Small intestine (tissue), 7 donors: ENCODE results near the gene PECR. TPM values are rescaled to one million over a fixed set of nuclear protein-coding genes. Genes with fewer than 3 reads are reported as not detected.
"Not testable (repeated sequence)": the region's sequence is repeated elsewhere in the genome, so short reads cannot be mapped to it uniquely, and the experiment has no call there.

ENCODE experiments used
- DNase-seq, 2 donors: peaks; one replicate each; pipeline versions ENCODE4 v3.0.0 to v3.0.0-alpha.2; 2013
- FAIRE-seq: peaks from 2 replicates; lab custom pipeline; 2012; peaks lifted over from hg19 to GRCh38; lab: Jason Lieb, UNC
- H3K27ac ChIP-seq, 3 donors: one replicate each; pipeline ENCODE4 v1.5.1; 2013; ENCODE audit warnings: low read length in 2 of 3, mild to moderate bottlenecking in 2 of 3, control low read depth in 1 of 3, inconsistent platforms in 1 of 3, low read depth in 1 of 3, moderate library complexity in 1 of 3
- H3K27me3 ChIP-seq, 3 donors: one replicate each; pipeline ENCODE4 v1.6.1; 2013; ENCODE audit warnings: low read length in 3 of 3, inconsistent platforms in 1 of 3; ENCODE audit not compliant: control insufficient read depth in 3 of 3, insufficient read depth in 3 of 3
- H3K36me3 ChIP-seq, 3 donors: one replicate each; pipeline ENCODE4 v1.6.1; 2013; ENCODE audit warnings: low read length in 3 of 3, inconsistent platforms in 1 of 3, low read depth in 1 of 3, mild to moderate bottlenecking in 1 of 3, moderate library complexity in 1 of 3; ENCODE audit not compliant: control insufficient read depth in 3 of 3, insufficient read depth in 2 of 3
- H3K4me1 ChIP-seq, 3 donors: one replicate each; pipeline ENCODE4 v1.6.1; 2013; ENCODE audit warnings: low read length in 2 of 3, inconsistent platforms in 1 of 3, low read depth in 1 of 3, mild to moderate bottlenecking in 1 of 3, moderate library complexity in 1 of 3; ENCODE audit not compliant: control insufficient read depth in 3 of 3, insufficient read depth in 2 of 3
- H3K4me3 ChIP-seq, 3 donors: one replicate each; pipeline ENCODE4 v1.5.1; 2013; ENCODE audit warnings: low read length in 3 of 3, control low read depth in 1 of 3, inconsistent platforms in 1 of 3, low read depth in 1 of 3, mild to moderate bottlenecking in 1 of 3, moderate library complexity in 1 of 3
- H3K9me3 ChIP-seq, 2 donors: one replicate each; pipeline ENCODE4 v1.6.1; 2013; ENCODE audit warnings: low read depth in 1 of 2, low read length in 1 of 2; ENCODE audit not compliant: control insufficient read depth in 2 of 2, insufficient read depth in 1 of 2
- WGBS, 3 donors: extraction: QIAGEN DNeasy Blood & Tissue Kit; methylation state at CpG; one replicate each; pipeline ENCODE4 v1.1.7; 2013; 5-methylcytosine and 5-hydroxymethylcytosine counted together
- polyA plus RNA-seq, 4 donors: library from polyadenylated mRNA; stranded (reverse) in 3 of 4; unstranded in 1 of 4; fragments of 200-250 nt in 3 of 4; fragments of 120-200 nt in 1 of 4; gene quantifications; one replicate each; pipeline versions ENCODE4 v1.2.1 to v1.2.3, GENCODE V29; 2013
- donor health status: healthy with polysubstance abuse.
- donor health status: control.
- donor health status: control.
- donor health status: Bipolar disorder and iron deficiency.
- donor health status: healthy.

Gene PECR
- polyA plus RNA-seq, 4 donors = 22.3 to 68.8 (median 41.1) TPM

DNA sequence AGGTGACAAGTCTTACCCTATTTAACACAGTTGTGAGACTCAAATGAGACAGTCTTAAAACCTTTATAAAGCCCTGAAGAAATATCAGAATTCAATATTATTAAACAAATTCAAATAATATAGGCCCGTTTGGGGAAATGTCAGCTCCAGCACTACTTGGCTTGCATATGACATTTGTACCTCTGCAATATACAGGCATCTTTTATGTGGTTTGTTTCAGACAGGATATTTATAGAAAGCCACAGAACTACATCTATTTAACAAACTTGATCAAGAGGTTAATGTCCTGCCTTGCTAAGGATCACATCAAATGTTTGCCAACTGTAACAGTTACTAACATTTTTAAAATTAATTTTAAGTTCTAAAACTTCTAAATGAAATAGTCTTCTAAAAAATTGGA is 65.0 kb downstream of the PECR start:
- Histone ChIP-seq H3K9me3 (no peaks in the 10 kb centered on the region), H3K4me3 (no peak overlapping the region), H3K27me3 (no peaks in the 10 kb centered on the region), H3K4me1 (no peaks in the 10 kb centered on the region), H3K36me3 (peaks cover 0 to 2% (median 0%) of the 10 kb centered on the region in 3 donors), H3K27ac (no peak overlapping the region)
- WGBS, 3 donors = 53 to 68% (median 60%) methylated on average over 1 of the region's 1 CpG
- FAIRE-seq = no peak
- no peak for DNase-seq

DNA sequence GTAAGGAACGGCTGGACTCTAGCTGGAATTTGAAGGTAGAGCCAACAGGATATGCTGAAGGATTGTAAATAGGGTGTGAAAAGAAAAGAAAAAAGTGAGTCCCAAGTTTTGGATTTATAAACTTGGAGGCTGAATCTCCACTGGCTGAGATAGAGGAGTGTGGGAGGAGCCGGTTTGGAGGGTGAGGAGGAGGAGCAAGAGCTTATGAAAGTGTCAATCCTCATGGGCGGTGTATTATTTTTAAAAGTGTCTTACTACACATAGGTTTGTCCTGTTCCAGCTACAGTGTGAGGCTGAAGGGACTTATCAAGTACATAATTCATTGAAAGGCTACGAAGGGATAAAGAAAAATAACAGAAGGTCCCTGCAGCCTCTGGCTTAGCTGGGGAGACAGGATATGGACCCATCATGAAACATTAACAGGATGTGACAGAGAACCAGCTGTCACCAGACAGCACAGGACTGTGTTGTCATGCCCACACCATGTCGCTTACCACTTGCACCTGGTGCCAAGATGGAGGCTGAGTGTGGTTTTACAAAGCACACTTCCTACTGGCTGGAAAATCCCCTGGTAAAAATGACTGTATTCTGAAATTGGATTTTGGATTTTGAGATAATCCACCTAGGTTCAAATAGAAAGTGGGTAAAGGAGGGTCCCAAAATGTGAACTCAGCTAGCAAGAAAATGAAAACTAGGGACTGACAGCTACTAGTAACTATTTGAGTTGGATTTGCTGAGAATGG is 65.7 kb downstream of the PECR start:
- H3K27me3 ChIP-seq = no peaks in the 10 kb centered on the region
- FAIRE-seq (no peak), DNase-seq (peak; percentile 12 to 25)
- no peaks in the 10 kb centered on the region for H3K9me3 ChIP-seq
- H3K36me3 ChIP-seq = peaks cover 0 to 2% (median 0%) of the 10 kb centered on the region in 3 donors
- no peaks in the 10 kb centered on the region for H3K4me1 ChIP-seq
- H3K27ac ChIP-seq = peak overlapping the region in 2 of 3 donors; percentile 12 to 45
- 64 to 86% (median 75%) methylated on average over 5 of the region's 5 CpGs for WGBS, 3 donors
- no peak overlapping the region for H3K4me3 ChIP-seq

DNA sequence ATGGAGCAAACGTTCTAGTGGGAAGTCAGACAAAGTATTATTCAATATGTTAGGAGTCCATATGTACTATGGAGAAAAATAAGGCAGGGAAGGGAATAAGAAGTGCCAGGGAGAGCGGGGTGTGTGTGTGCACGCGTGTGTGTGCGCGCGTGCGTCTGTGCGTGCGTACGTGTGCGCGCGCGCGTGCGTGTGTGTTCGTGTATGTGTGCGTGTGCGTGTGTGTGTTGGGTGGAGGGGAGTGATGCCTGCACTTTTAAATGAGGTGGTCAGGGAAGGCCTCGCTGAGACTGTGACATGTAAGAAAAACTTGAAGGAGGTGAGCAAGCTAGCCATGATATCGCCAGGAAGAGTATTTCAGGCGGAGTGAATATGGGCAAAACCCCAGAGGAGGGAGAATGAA is 66.6 kb downstream of the PECR start:
- no peak overlapping the region for H3K27ac ChIP-seq
- 93 to 95% (median 93%) methylated on average over 23 of the region's 23 CpGs for WGBS, 3 donors

GRCh38 chr2:216014006-216014405 is 67.6 kb downstream of the PECR start:
- DNase-seq (no peak), FAIRE-seq (no peak)
- Histone ChIP-seq H3K9me3 (no peaks in the 10 kb centered on the region), H3K27me3 (no peaks in the 10 kb centered on the region), H3K36me3 (peaks cover 0 to 2% (median 0%) of the 10 kb centered on the region in 3 donors), H3K4me1 (no peaks in the 10 kb centered on the region), H3K4me3 (no peak overlapping the region), H3K27ac (no peak overlapping the region)
- WGBS, 3 donors = 88 to 95% (median 91%) methylated on average over 8 of the region's 8 CpGs

More for the DNA sequence above, 66.6 kb downstream of the PECR start:
- FAIRE-seq = no peak
- no peaks in the 10 kb centered on the region for H3K9me3 ChIP-seq
- no peak overlapping the region for H3K4me3 ChIP-seq
- no peaks in the 10 kb centered on the region for H3K4me1 ChIP-seq
- no peak for DNase-seq
- H3K27me3 ChIP-seq = no peaks in the 10 kb centered on the region
- peaks cover 0 to 2% (median 0%) of the 10 kb centered on the region in 3 donors for H3K36me3 ChIP-seq

DNA sequence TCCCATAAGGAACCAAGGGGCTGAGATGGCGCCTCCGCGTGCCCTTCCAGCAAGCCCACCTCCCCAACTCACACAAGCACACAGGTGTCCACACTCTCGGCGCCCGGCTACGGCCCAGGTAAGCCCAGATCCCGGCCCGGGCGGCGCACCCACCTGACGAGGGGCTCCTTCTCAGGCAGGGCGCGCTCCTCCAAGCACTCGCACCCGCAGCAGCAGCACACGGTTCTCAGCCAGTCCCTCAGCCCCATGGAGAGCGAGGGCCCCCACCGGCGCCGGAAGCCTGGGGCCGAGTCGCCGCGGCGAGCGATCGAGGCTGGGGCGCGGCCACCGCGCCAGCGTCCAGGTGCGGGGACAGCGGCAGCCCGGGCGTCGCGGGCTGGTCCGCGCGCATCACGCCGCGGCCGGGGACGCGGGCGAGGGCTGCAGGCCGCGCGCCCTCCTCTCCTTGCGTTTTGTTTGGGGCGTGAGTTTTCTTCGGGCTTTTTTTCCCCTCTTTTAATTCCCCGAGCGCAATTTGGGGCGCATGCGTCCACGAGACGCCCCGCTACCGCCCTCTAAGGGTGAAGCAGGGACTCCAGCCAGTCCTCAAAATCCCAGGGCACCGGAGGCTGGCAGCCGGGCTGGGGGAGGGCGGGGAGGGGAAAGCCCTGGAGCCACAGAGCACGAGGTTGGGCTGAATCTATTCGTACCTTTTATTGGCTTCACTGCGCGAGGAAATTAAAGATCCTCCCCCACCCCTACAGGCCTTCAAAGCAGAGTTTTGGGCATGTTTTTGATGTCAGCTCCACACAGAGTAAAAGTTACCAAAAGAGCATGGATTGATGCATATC is 68.3 kb downstream of the PECR start, which contains the start of gene MREG:
Gene MREG (minus strand): TSS at position 472 of the 830 bp plus-strand sequence. CDS start 224 bp downstream, at position 248.
- Histone ChIP-seq H3K4me1 (no peaks in the 10 kb centered on the region), H3K9me3 (no peaks in the 10 kb centered on the region), H3K36me3 (peaks cover 0 to 2% (median 0%) of the 10 kb centered on the region in 3 donors), H3K4me3 (peak within 1 kb of the TSS; percentile 75 to 86 (median 79)), H3K27me3 (no peaks in the 10 kb centered on the region), H3K27ac (peak within 1 kb of the TSS in 2 of 3 donors; percentile 5 to 59)
- FAIRE-seq (no peak), DNase-seq (peak; percentile 77 to 92)
- WGBS, 3 donors = 0 to 1% (median 1%) methylated on average over 36 to 70 of the region's 70 CpGs

- peak in 1 of 2 donors; percentile 17 for DNase-seq
- Histone ChIP-seq H3K9me3 (no peaks in the 10 kb centered on the region), H3K27ac (peak overlapping the region in 1 of 3 donors; percentile 59), H3K4me1 (no peaks in the 10 kb centered on the region), H3K36me3 (peaks cover 0 to 2% (median 0%) of the 10 kb centered on the region in 3 donors), H3K4me3 (peak overlapping the region; percentile 75 to 86 (median 79)), H3K27me3 (no peaks in the 10 kb centered on the region)
- FAIRE-seq = no peak
- WGBS, 3 donors = 4 to 9% (median 6%) methylated on average over 6 of the region's 6 CpGs
Measured at GRCh38 chr2:216012830-216013079, 68.9 kb downstream of the PECR start.

- Histone ChIP-seq H3K36me3 (no peaks in the 10 kb centered on the region), H3K27me3 (no peaks in the 10 kb centered on the region), H3K9me3 (no peaks in the 10 kb centered on the region), H3K4me3 (peak overlapping the region in 1 of 3 donors; percentile 75), H3K27ac (peak overlapping the region in 1 of 3 donors; percentile 59), H3K4me1 (no peaks in the 10 kb centered on the region)
- WGBS, 3 donors = 10 to 28% (median 19%) methylated on average over 6 of the region's 6 CpGs
- DNase-seq = peak; percentile 46 to 72
- FAIRE-seq = no peak
Measured at GRCh38 chr2:216012133-216012829, 69.3 kb downstream of the PECR start.

DNA sequence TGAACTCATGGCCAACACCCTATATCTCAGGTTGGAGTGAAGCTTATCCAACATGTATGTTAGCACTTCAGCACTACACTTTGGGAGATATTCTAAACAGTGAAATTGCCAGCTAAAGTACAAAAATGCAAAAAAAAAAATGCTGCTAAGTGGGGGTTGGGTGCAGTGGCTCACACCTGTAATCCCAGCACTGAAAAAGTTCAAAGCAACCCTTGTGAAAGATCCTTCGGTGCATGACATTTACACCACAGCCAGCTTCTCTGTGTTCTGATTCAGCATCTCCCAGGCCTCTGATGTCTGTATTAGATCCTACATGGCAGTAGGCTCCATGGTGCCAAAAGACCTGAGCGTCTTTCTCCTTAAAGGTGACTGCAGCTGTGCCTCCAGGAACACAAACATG is 72.4 kb downstream of the PECR start:
- H3K27me3 ChIP-seq, FAIRE-seq, H3K4me3 ChIP-seq, DNase-seq, H3K36me3 ChIP-seq, H3K27ac ChIP-seq, H3K9me3 ChIP-seq, H3K4me1 ChIP-seq: not testable (repeated sequence)
- 88 to 91% (median 90%) methylated on average over 2 of the region's 2 CpGs for WGBS, 3 donors
